SK-N-SH (cell line): ENCODE data around the gene CSNK1G2. TPM values are rescaled to one million over a fixed set of nuclear protein-coding genes. Genes with fewer than 3 reads are reported as not detected.

Source experiments
- CTCF ChIA-PET: fragments of 300-600, 350-600 bp; formaldehyde crosslinking; extraction: SDS; loops from one replicate; lab custom pipeline; 2021; lab: Yijun Ruan, JAX
- POLR2A ChIA-PET: fragments of 350-600 bp; sonication (Branson Sonifier 250); formaldehyde crosslinking; extraction: SDS; loops from one replicate; lab custom pipeline; 2020; ENCODE audit warnings: antibody characterized with exemption, inconsistent platforms; lab: Yijun Ruan, JAX
- DNase-seq: peaks from one replicate; pipeline ENCODE4 v3.0.0; 2012
- H2AFZ ChIP-seq: fragments of 200-600 bp; sonication (generic); 2 replicates; pipeline ENCODE4 v1.8.1; 2016; ENCODE audit warnings: antibody characterized with exemption, mild to moderate bottlenecking, low read depth
- H3F3A ChIP-seq: fragments of 200-600 bp; sonication (generic); replicated peaks from 2 replicates; pipeline ENCODE3; 2016; ENCODE audit warnings: antibody characterized with exemption, mild to moderate bottlenecking; ENCODE audit not compliant: insufficient read depth
- H3K27ac ChIP-seq, 2 experiments: fragments of 200-500 bp in 1 of 2; fragments of 200-600 bp in 1 of 2; sonication (Bioruptor generic) in 1 of 2; sonication (generic), shearing (Covaris generic) in 1 of 2; 2 replicates each; pipeline versions ENCODE4 v1.5.1 to v1.6.1; 2014 to 2016; ENCODE audit warnings: low read depth in 2 of 2, inconsistent platforms in 1 of 2, low read length in 1 of 2, mild to moderate bottlenecking in 1 of 2, mixed read lengths in 1 of 2
- H3K27me3 ChIP-seq: fragments of 200-600 bp; sonication (generic), shearing (Covaris generic); 2 replicates; pipeline ENCODE4 v1.6.1; 2016; ENCODE audit warnings: mixed run types; ENCODE audit not compliant: insufficient read depth
- H3K36me3 ChIP-seq, 2 experiments: fragments of 200-500 bp in 1 of 2; fragments of 200-600 bp in 1 of 2; sonication (Bioruptor generic) in 1 of 2; sonication (generic) in 1 of 2; replicated peaks in 1 of 2; 2 replicates each; pipeline versions ENCODE3 to v1.5.1; 2014 to 2016; ENCODE audit warnings: low read length in 1 of 2, mild to moderate bottlenecking in 1 of 2; ENCODE audit not compliant: insufficient read depth in 2 of 2, control insufficient read depth in 1 of 2
- H3K4me1 ChIP-seq, 2 experiments: fragments of 200-500 bp in 1 of 2; fragments of 200-600 bp in 1 of 2; sonication (Bioruptor generic) in 1 of 2; sonication (generic), shearing (Covaris generic) in 1 of 2; 2 replicates each; pipeline versions ENCODE4 v1.5.1 to v1.6.1; 2014 to 2016; ENCODE audit warnings: low read depth in 1 of 2, low read length in 1 of 2, mixed run types in 1 of 2; ENCODE audit not compliant: insufficient read depth in 2 of 2, control insufficient read depth in 1 of 2
- H3K4me2 ChIP-seq: fragments of 200-600 bp; sonication (generic), shearing (Covaris generic); 2 replicates; pipeline ENCODE4 v1.6.1; 2017; ENCODE audit warnings: mixed run types
- H3K4me3 ChIP-seq, 2 experiments: fragments of 200-500 bp in 1 of 2; fragments of 200-600 bp in 1 of 2; sonication (Bioruptor generic) in 1 of 2; sonication (generic), shearing (Covaris generic) in 1 of 2; 2 replicates each; pipeline versions ENCODE4 v1.5.1 to v1.8.1; 2014 to 2016; ENCODE audit warnings: low read depth in 2 of 2, inconsistent platforms in 1 of 2, low read length in 1 of 2, mild to moderate bottlenecking in 1 of 2, mixed read lengths in 1 of 2, moderate library complexity in 1 of 2
- H3K79me2 ChIP-seq: fragments of 200-600 bp; sonication (generic); 2 replicates; pipeline ENCODE4 v1.8.1; 2017; ENCODE audit warnings: mild to moderate bottlenecking; ENCODE audit not compliant: insufficient read depth
- H3K9ac ChIP-seq: fragments of 200-600 bp; sonication (generic); 2 replicates; pipeline ENCODE4 v1.6.1; 2017; ENCODE audit warnings: mixed run types
- H3K9me2 ChIP-seq: fragments of 200-600 bp; sonication (generic); 2 replicates; pipeline ENCODE4 v1.6.1; 2017; ENCODE audit warnings: mixed run types
- H3K9me3 ChIP-seq: fragments of 200-600 bp; sonication (generic); 2 replicates; pipeline ENCODE4 v1.6.1; 2017; ENCODE audit warnings: mixed run types, mild to moderate bottlenecking, moderate library complexity
- H4K20me1 ChIP-seq: fragments of 200-600 bp; sonication (generic); 2 replicates; pipeline ENCODE4 v1.6.1; 2017; ENCODE audit warnings: mild to moderate bottlenecking, mixed run types; ENCODE audit not compliant: insufficient read depth
- EZH2phosphoT487 ChIP-seq: fragments of 200-600 bp; sonication (generic); IDR thresholded peaks from 2 replicates; pipeline ENCODE4 v1.6.1; 2017; ENCODE audit warnings: low read depth, mixed run types, mild to moderate bottlenecking, antibody characterized with exemption, moderate library complexity, borderline replicate concordance
- FOSL2 ChIP-seq: IDR thresholded peaks from 2 replicates; pipeline ENCODE4 v1.4.0; 2012; ENCODE audit warnings: low read depth, mild to moderate bottlenecking, moderate library complexity, borderline replicate concordance
- JUND ChIP-seq: IDR thresholded peaks from 2 replicates; pipeline ENCODE4 v1.4.0; 2012
- MEF2A ChIP-seq: IDR thresholded peaks from 2 replicates; pipeline ENCODE4 v1.4.0; 2012; ENCODE audit warnings: low read depth, borderline replicate concordance
- NRF1 ChIP-seq: IDR thresholded peaks from 2 replicates; pipeline ENCODE4 v1.6.1; 2012; ENCODE audit warnings: low read depth, mild to moderate bottlenecking, low read length
- RCOR1 ChIP-seq: fragments of 150-350 bp; IDR thresholded peaks from 2 replicates; pipeline ENCODE4 v1.6.1; 2017; ENCODE audit warnings: antibody characterized with exemption, low read length
- RFX5 ChIP-seq: IDR thresholded peaks from 2 replicates; pipeline ENCODE4 v1.6.1; 2012; ENCODE audit warnings: mild to moderate bottlenecking, improper control_type of control experiment, low read length
- RXRA ChIP-seq: IDR thresholded peaks from 2 replicates; pipeline ENCODE4 v1.4.0; 2012; ENCODE audit warnings: low read depth, mild to moderate bottlenecking, borderline replicate concordance
- SIN3A ChIP-seq: IDR thresholded peaks from 2 replicates; pipeline ENCODE4 v1.6.1; 2012; ENCODE audit warnings: low read depth, mild to moderate bottlenecking, low read length, moderate library complexity, borderline replicate concordance
- TAF1 ChIP-seq: IDR thresholded peaks from 2 replicates; pipeline ENCODE4 v1.6.1; 2012; ENCODE audit warnings: low read depth, mild to moderate bottlenecking, low read length, moderate library complexity, borderline replicate concordance
- WGBS: methylation state at CpG from one replicate; pipeline ENCODE4 v1.1.6; 2017; ENCODE audit warnings: low lambda C conversion rate; 5-methylcytosine and 5-hydroxymethylcytosine counted together
- polyA plus RNA-seq, 3 experiments: library from polyadenylated mRNA; depleted of rRNA; stranded (reverse); fragments of >200 nt; gene quantifications; 2 replicates each; pipeline ENCODE4 v1.2.3, GENCODE V29; 2012
- TF ChIP-seq, protein P1 (sequence below): fragments of 150-350 bp; IDR thresholded peaks from 2 replicates; pipeline ENCODE4 v1.6.1; 2016; ENCODE audit warnings: mild to moderate bottlenecking, low read depth, low read length
- TF ChIP-seq, protein P2 (sequence below): fragments of 200-600 bp; sonication (generic); IDR thresholded peaks from 2 replicates; pipeline ENCODE4 v1.6.1; 2017; ENCODE audit warnings: antibody characterized with exemption, mild to moderate bottlenecking, moderate library complexity
- TF ChIP-seq, protein P3 (sequence below): IDR thresholded peaks from 2 replicates; pipeline ENCODE4; 2012
- TF ChIP-seq, protein P4 (sequence below): IDR thresholded peaks from 2 replicates; pipeline ENCODE4 v1.4.0; 2012; ENCODE audit warnings: low read depth

CSNK1G2 gene
- polyA plus RNA-seq, 1 of the 3 experiments (the other 2 are of a cell fraction) = 79.4 TPM

DNA sequence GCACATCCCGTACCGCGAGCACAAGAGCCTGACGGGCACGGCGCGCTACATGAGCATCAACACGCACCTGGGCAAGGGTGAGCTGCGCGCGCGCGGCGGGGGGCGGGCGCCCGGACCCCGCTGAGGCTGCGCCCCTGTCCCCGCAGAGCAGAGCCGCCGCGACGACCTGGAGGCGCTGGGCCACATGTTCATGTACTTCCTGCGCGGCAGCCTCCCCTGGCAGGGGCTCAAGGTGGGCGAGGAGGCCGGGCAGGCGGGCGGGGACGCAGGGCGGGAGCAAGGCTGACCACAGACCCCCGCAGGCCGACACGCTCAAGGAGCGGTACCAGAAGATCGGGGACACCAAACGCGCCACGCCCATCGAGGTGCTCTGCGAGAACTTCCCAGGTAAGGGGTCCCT lies 38.0 kb downstream of the CSNK1G2 start (continued):
- TF ChIP-seq FOSL2 = no peak
- no peak for TF ChIP-seq NRF1
- TF ChIP-seq, protein P1, sequence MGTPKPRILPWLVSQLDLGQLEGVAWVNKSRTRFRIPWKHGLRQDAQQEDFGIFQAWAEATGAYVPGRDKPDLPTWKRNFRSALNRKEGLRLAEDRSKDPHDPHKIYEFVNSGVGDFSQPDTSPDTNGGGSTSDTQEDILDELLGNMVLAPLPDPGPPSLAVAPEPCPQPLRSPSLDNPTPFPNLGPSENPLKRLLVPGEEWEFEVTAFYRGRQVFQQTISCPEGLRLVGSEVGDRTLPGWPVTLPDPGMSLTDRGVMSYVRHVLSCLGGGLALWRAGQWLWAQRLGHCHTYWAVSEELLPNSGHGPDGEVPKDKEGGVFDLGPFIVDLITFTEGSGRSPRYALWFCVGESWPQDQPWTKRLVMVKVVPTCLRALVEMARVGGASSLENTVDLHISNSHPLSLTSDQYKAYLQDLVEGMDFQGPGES = no peak

DNA sequence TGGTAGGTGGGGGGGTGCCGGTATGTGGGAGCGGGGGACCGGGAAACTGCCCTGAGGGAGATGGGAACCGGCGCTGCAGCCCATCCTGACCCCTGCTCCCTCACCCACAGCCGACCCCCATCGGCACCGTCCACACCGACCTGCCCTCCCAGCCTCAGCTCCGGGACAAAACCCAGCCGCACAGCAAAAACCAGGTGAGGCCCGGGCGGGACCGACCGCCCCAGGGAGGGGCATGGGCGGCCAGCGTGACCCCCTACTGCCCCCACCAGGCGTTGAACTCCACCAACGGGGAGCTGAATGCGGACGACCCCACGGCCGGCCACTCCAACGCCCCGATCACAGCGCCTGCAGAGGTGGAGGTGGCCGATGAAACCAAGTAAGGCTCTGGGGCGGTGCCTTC lies 38.7 kb downstream of the CSNK1G2 start:
- H3K9me2 ChIP-seq = no peaks in the 10 kb centered on the region
- no peak for DNase-seq
- H3K4me1 ChIP-seq = no peaks in the 10 kb centered on the region
- no peak overlapping the region for H3K27ac ChIP-seq
- H4K20me1 ChIP-seq = peaks cover 13% of the 10 kb centered on the region
- H3K36me3 ChIP-seq = peaks cover 5 to 39% of the 10 kb centered on the region in 2 experiments
- peaks cover 25% of the 10 kb centered on the region; the same call in 1 of the 2 replicates for H3K79me2 ChIP-seq
- no peak overlapping the region for H3K4me3 ChIP-seq
- TF ChIP-seq NRF1 (no peak), RXRA (no peak)
- TF ChIP-seq, protein P2, sequence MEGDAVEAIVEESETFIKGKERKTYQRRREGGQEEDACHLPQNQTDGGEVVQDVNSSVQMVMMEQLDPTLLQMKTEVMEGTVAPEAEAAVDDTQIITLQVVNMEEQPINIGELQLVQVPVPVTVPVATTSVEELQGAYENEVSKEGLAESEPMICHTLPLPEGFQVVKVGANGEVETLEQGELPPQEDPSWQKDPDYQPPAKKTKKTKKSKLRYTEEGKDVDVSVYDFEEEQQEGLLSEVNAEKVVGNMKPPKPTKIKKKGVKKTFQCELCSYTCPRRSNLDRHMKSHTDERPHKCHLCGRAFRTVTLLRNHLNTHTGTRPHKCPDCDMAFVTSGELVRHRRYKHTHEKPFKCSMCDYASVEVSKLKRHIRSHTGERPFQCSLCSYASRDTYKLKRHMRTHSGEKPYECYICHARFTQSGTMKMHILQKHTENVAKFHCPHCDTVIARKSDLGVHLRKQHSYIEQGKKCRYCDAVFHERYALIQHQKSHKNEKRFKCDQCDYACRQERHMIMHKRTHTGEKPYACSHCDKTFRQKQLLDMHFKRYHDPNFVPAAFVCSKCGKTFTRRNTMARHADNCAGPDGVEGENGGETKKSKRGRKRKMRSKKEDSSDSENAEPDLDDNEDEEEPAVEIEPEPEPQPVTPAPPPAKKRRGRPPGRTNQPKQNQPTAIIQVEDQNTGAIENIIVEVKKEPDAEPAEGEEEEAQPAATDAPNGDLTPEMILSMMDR = no peak
- TF ChIP-seq, protein P3, sequence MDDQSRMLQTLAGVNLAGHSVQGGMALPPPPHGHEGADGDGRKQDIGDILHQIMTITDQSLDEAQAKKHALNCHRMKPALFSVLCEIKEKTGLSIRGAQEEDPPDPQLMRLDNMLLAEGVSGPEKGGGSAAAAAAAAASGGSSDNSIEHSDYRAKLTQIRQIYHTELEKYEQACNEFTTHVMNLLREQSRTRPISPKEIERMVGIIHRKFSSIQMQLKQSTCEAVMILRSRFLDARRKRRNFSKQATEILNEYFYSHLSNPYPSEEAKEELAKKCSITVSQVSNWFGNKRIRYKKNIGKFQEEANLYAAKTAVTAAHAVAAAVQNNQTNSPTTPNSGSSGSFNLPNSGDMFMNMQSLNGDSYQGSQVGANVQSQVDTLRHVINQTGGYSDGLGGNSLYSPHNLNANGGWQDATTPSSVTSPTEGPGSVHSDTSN = no peak
- no peak overlapping the region for H3K9ac ChIP-seq
- no peaks in the 10 kb centered on the region for H3K27me3 ChIP-seq
- no peak overlapping the region for H2AFZ ChIP-seq
- POLR2A ChIA-PET = no interaction called here
- peaks cover 9% of the 10 kb centered on the region for H3F3A ChIP-seq
- H3K4me2 ChIP-seq = no peak overlapping the region
- WGBS = 93% methylated on average over 17 of the region's 28 CpGs
- no peaks in the 10 kb centered on the region for H3K9me3 ChIP-seq
- CTCF ChIA-PET = interaction anchor here (0.9 kb wide), 1 partner anchor 116 kb away, joined by 3 read pairs; no protein-coding TSS in a partner anchor

DNA sequence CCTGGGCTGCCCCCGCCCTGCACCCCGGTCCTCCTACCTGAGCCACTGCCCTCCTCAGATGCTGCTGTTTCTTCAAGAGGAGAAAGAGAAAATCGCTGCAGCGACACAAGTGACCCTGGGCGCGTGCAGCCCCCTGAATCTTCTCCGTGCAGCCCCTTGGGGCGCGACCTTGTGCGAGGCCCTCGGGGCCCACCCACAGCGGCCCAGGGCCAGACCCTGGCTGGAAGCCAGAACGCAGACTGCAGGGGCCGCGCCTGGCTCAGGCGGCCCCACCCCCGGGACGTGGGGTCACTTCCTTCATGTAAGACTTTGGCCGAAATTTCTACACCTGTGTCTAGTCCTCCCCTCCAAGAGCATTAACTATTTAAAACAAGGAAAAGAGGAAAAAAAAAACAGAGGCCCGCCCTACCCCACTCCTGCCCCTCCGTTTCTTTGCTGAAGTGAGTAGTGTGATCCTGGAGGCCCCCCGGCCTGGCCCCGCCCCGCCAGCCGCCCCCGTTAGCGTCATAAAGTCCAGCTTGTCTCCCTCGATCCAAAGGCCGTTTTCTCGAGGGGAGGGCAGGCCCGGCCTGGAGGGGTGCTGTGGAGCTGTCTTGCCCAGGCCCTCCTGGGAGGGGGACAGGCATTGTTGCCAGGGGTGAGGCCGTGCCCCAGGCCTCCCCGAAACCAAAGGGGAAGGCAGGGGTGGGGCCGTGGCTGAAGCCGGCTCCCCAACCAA lies 39.3 kb downstream of the CSNK1G2 start:
- peaks cover 21% of the 10 kb centered on the region; the same call in 1 of the 2 replicates for H3K79me2 ChIP-seq
- H4K20me1 ChIP-seq = peaks cover 11% of the 10 kb centered on the region; the same call in 1 of the 2 replicates
- no peaks in the 10 kb centered on the region for H3K9me2 ChIP-seq
- H3K27me3 ChIP-seq = no peaks in the 10 kb centered on the region
- ChIA-PET POLR2A (no interaction called here), CTCF (interaction anchor here (0.9 to 2.5 kb wide), 2 partner anchors 35 to 115 kb away, joined by 3 to 9 read pairs; no protein-coding TSS in a partner anchor)
- H3F3A ChIP-seq = peaks cover 12% of the 10 kb centered on the region
- no peak overlapping the region for H2AFZ ChIP-seq
- H3K9ac ChIP-seq = no peak overlapping the region
- no peak overlapping the region for H3K27ac ChIP-seq
- DNase-seq = no peak
- H3K36me3 ChIP-seq = peaks cover 5 to 34% of the 10 kb centered on the region in 2 experiments
- H3K4me3 ChIP-seq = no peak overlapping the region
- TF ChIP-seq SIN3A (no peak), RFX5 (no peak), JUND (no peak), TAF1 (no peak), EZH2phosphoT487 (no peak), RCOR1 (no peak), MEF2A (no peak)
- TF ChIP-seq, protein P2 = no peak
- TF ChIP-seq, protein P4, sequence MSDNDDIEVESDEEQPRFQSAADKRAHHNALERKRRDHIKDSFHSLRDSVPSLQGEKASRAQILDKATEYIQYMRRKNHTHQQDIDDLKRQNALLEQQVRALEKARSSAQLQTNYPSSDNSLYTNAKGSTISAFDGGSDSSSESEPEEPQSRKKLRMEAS = no peak
- H3K9me3 ChIP-seq = no peaks in the 10 kb centered on the region
- WGBS = 96% methylated on average over 35 of the region's 35 CpGs
- H3K4me2 ChIP-seq = no peak overlapping the region
- H3K4me1 ChIP-seq = no peaks in the 10 kb centered on the region
